ENCODE measurements around the gene NMS.
"Not testable (repeated sequence)": the region's sequence is repeated elsewhere in the genome, so short reads cannot be mapped to it uniquely, and the experiment has no call there.

The NMS gene, protein sequence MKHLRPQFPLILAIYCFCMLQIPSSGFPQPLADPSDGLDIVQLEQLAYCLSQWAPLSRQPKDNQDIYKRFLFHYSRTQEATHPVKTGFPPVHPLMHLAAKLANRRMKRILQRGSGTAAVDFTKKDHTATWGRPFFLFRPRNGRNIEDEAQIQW

DNA sequence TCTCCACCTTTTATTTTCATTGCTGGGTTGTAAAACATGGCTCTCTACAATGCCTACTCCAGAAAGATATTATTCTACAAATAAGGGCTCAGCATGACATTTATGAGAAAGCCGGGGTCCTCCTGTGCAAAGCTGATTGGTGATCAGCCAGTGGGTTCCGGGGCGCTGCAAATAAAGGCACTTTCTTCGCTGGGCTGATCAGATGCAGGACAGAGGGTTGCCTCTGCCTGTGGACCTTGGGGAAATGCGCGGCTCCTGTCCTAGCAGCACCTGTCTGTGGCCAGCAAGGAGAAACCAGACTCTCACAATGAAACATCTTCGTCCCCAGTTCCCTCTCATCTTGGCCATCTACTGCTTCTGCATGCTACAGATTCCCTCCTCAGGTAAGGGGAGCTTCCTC is at the start of gene NMS:
Gene NMS, plus strand, starts transcription at position 301 of the 400 bp plus-strand sequence. Its CDS starts 7 bp downstream, at position 308.
- DNase-seq: no peak

DNA sequence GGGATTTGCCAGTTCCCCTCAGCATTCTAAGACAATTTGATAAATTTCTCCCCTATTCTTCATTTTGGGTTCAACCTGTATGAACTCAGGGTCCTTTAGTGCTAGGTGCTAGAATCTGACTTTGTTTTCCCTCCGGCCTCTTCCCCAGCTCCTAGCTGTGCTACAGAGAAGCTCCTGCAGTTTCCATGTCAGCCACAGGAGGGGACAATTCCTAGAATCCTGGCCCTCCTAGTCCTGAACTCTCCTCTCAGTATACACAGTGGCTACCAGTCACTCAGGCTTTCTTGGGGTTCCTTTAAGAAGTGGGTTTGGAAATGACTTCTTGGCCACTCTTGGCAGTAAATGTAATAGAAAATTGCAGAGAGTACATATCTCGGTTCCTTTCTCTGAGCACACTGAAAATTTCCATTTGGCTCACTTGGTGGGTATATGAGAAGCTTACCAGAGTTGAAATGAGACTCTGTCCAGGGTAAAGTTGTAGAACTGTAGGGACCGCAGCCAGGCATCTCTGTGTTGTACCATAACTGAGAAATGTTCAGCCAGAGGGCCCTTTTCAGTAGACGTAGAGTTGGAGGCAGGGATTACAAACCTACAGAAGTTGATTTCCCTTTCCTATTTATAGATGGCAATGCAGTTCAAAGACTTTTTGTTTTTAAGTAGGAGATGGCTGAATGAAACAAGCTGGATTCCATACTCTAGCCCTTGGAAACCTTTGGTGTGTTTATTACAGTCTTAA is 47.8 kb upstream of the NMS start:
- DNase-seq: no peak

DNA sequence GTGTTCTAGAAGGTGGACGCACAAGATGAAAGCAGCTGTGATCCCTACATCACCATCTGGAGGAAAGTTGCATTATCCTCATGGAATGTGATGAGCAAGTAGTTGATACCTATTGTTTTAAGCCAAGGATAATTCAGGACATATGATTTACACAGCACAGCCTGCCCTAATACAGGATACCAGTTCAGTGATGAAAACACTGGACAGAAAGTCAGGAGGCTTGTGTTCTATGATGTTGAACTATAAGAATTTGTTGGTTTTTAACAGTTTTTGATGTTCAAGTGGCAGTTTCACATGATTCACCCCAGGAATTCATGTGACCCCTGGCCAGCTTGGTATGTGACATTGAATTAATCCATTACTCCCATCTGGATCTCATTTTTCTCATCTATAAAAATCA is 46.7 kb upstream of the NMS start:
- no peak for DNase-seq

DNA sequence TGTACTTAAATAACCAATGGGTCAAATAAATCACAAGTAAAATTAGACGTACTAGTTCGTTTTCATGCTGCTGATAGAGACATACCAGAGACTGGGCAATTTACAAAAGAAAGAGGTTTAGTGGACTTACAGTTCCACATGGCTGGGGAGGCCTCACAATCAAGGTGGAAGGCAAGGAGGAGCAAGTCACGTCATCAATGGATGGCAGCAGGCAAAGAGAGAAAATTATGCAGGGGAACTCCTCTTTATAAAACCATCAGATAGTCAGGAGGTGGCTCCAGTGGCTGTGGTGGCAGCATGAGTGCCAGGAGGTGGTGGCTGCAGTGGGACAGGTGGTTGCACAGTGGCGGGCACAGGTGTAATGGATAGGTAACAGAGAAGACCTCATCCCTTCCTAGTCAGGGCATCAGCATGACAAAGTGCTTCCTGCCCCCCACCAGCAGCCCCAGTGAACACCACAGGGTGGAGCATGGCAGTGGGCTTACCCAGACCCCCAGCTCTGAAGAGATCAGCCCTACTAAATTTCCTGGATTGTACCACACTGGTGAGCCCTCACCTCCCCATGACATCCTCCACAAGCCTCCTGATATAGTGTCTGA is 45.9 kb upstream of the NMS start:
- DNase-seq: no peak

DNA sequence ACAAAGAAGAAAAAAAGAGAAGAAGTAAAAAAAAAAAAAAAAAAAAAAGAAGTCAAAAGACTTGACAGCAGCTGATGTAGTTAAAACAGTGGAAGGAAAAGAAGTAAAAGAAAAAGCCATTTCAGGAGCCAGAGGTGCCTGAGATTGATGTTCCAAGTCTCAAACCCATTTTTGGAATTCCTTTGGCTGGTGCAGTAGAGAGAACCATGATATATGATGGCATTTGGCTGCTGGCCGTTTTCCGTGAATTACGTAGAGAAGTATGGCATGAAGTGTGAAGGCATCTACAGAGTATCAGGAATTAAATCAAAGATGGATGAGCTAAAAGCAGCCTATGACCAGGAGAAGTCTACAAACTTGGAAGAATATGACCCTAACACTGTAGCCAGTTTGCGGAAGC is 45.2 kb upstream of the NMS start:
- DNase-seq: no peak

DNA sequence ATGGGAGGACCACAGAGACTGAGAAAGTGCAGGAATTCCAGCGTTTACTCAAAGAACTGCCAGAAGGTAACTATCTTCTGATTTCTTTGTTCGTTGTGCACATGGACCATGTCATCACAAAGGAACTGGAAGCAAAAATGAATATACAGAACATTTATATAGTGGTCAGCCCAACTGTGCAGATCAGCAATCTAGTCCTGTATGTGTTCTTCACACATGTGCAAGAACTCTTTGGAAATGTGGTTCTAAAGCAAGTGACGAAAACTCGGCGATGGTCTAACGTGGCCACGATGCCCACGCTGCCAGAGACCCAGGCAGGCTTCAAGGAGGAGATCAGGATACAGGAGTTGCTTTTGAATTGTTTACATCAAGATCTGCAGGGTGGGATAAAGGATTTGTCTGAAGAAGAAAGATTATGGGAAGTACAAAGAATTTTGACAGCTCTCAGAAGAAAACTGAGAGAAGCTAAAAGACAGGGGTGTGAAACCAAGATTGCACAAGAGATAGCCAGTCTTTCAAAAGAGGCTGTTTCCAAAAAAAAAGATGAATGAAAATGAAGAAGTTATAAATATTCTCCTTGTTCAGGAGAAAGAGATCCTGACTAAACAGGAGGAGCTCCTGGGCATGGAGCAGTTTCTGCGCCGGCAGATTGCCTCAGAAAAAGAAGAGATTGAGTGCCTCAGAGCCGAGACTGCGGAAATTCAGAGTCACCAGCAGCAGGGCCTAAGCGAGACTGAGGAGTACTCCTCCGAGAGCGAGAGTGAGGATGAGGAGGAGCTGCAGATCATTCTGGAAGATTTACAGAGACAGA is 44.5 kb upstream of the NMS start:
- DNase-seq: no peak

DNA sequence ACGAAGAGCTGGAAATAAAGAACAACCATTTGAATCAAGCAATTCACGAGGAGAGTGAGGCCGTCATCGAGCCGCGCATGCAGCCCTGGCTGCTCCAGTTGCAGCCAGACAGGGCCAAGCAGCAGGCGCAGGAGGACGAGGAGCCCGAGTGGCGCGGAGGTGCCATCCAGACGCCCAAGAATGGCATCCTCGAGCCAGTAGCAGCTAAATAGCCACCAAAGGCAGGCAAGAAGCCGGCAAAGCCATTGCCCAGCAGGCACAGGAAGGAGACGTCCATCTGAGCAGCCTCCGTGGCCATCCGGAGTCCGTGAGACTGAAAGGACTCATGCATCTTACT is 43.9 kb upstream of the NMS start:
- DNase-seq: no peak

DNA sequence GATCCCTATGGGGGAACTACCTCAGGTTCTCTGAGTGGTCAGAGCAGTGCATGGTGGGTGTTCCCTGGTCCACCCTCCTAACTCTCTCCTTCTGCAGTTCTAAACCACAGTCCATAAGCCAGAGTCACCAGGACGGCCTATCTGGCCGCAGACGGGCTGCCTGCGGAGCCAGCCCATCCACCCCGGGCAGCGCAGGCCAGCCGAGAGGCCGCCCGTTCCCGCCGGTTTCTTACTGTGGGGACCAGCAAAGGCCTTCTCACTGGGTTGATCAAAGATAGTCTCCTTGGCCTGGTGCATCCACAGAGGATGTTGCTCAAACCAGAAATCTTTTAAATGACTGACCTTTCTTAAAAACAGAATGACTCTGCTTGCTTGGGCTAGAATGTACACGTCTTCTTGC is 43.2 kb upstream of the NMS start:
- DNase-seq: no peak

DNA sequence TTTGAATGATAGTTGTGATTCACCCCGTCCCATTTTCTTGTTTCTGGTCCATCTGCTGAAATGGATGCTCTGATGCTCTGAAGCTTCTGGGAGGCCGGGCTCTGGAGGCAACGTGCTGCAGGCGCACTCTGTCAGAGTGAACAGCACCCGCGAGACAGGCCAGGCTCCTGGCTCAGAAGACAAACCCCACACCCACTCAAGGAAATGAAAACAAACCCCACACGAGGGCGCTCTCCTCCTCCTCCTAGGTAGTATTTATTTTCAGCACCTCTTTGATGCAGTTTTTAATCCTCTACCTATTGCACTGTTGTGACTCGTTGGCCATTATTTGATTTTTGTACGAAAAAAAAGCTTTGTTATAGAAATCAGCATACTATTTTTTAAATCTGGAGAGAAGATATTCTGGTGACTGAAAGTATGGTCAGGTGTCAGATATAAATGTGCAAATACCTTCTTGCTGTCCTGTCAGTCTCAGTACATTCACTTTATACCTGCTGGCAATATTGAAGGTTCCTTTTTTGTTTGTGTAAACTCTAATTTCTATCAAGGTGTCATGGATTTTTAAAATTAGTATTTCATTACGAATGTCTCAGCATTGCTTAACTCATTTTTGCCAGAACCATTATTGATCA is 42.5 kb upstream of the NMS start:
- peak; percentile 51 to 52 for DNase-seq

DNA sequence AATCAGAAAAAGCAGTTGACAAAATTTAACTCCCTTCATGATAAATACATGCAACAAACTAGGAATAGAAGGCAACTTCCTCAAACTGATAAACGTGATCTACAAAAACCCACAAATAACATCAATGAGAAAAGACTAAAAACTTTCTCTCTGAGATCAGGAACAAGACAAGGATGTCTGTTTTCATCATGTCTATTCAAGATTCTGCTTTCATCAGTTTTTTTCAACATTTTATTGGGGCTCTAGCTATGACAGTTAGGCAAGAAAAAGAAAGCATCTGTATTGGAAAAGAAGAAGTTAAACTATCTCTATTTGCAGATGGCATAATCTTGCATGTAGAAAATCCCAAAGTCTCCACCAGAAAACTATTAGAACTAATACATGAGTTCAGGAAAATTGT is 40.6 kb upstream of the NMS start:
- no peak for DNase-seq

DNA sequence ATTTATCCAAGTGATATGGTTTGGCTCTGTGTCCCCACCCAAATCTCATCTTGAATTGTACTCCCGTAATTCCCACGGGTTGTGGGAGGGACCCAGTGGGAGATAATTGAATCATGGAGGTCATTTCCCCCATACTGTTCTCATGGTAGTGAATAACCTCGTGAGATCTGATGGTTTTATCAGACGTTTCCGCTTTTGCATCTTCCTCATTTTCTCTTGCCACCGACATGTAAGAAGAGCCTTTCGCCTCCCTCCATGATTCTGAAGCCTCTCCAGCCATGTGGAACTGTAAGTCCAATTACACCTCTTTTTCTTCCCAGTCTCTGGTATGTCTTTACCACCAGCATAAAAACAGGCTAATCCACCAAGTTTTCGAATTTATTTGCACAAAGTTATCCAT is 32.5 kb upstream of the NMS start:
- no peak for DNase-seq

DNA sequence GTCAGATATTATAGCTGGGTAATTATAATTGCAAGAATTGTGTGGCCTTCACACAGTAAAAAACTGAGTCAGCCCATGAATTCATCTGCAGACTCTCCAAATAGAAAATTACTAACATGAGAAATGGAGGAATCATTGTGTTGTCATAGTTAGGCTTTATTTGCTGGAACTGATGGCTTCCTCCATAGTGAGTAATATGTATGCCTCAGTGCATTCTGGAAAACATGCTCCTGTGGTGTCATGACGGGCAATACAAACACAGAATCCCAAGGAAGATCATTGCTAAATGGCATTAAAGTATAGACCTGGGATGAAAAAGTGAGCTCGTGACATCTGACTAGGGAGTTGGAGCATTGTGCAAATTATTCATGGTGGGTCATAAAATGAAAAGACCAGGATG is 23.6 kb upstream of the NMS start:
- no peak for DNase-seq

DNA sequence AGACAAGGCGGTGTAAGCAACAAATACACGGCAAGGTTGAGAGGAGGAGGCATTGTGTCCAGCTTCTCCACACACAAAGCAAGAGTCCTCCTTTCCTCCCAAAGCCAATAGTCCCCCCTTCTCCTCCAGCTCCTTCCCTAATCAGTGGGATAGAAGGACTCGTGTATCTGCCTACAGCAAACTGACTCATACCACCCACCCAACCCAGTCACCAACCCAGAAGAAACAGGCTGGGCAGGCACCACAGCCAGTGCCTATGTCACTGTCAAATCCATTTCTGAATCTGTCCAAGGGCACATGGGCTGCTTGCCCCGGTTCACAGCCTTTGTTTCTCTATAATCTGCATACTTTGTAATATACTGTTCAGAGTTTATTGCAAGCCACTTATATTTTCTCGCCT is 19.2 kb upstream of the NMS start:
- no peak for DNase-seq

DNA sequence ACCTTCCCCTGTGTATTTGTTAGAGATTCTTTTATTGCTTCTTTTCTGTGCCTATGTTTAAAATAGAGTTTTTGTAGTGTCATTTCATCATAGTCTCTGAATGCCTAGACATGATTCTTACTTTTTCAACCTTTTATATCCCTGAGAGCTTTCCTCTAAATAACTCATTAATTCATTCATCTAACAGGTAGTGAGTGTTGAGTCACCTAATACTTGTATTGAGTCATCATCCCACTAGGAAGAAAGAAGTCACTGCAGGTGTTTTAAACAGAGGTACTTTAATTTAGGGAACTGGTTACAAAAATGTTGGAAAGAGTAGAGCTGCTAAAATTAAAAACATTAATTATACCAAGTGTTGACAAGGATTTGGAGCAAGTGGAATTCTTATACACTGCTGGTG is 18.5 kb upstream of the NMS start:
- no peak for DNase-seq

DNA sequence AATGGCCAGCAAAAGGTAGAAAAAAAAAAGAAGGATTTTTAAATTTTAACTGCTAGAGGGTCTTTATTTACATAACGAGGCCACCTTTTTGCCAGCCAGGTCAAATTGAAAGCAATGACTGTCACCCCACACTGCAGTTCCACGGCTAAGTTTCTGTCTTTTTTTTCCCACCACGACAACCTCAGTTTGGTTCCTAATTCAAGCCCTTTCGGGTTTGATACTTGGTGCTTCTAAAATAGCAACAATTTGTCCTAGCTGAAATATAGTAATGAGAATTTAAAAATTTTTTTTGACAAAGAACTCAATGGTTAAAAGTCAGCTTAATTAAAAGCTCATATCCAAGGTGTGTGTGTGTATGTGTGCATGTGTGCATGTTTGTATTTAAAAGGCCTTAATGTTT is 16.4 kb upstream of the NMS start:
- DNase-seq: no peak

DNA sequence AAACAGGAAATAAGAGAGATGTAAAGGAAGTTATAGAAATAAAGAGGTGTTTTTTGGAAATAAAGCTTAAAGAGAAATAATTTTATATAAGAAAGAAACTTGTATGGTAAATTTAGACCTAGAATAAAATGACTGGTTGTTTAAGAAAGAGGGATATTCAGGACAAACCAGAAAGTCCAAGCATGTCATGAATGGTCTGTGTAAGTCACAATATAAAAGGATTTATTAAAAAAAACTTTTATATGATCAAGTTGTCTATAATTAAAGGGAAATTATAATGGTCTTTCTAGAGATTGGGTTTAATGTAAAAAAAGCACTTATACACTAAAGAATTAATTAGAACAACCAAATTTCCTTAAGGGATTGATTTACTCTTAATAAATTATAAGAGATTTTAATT is 13.9 kb upstream of the NMS start:
- not testable (repeated sequence) for DNase-seq

DNA sequence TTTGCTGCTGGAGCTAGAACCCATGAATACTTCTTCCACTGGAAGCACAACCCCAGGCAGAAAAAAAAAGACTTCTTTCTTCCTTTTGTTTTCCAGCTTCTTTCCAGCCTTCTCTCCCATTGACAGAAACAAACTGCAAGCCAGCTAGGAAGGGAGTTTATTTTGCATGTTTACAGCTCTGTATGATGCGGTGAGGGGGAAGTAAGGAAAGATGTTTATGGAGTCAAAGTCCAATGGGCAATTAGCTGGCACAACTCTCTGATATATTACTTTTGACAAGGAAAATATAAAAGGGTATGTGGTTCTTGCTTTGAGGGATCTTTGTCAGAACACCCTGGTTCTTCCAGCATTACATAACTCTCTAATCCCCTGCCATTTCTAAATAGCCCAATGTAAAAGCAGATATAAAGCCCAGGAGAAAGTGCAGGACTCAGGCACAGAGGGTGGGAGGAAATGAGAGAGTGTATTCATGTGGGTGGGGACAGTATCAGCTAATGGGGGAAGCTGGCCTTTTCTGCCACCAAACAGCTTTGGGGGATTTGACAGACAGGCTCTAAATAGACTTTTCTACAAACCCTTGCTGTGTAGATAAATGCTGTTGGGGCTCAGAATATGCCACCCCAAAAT is 9.3 kb upstream of the NMS start:
- DNase-seq: no peak

DNA sequence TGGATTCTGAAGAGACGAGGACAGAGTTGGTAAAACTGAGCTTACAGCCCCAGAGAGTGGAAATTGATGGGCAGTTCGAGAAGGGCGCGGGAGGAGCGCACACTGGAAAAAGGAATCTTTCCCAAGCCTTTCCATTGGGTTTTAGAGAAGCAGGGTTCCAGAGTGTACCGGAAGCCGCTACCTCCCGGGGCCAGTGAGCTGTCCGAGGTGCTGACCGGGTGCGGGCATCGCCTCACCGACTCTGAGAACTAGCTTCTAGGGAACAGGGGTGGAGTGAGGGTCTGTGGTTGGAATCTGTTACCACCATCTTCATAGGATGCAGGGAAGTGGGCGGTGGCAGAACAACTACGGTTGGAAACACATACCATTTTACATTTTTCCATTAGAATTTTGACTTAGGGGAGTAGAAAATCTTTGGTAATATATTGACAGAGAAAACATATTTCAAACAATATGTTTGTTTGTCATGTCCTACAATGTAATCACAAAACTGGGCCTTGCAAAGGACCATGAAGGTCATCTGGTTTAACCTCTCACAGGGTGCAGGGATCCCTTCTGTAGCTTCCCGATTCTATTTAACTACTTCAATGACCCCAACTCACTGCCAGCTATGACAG is 724 bp downstream of the NMS start:
- DNase-seq: no peak

DNA sequence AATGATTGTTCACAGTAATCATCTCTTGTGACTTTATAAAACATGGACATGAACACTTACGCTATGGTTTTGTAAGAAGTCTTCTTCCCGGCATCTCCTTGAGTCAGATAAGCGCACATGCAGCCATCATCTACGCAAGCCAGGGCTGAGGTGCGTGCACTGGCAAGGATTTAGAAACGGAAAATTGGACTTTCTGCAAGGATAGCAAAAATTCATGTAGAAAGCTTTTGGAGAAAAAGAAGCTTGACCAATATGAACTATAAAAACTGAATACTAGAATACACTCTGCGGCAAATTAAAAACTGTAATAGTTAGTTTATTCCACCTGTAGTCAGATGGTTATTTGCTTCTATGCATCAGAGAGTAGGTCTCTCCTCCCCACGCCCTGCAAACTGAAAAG is 6.3 kb downstream of the NMS start:
- no peak for DNase-seq

DNA sequence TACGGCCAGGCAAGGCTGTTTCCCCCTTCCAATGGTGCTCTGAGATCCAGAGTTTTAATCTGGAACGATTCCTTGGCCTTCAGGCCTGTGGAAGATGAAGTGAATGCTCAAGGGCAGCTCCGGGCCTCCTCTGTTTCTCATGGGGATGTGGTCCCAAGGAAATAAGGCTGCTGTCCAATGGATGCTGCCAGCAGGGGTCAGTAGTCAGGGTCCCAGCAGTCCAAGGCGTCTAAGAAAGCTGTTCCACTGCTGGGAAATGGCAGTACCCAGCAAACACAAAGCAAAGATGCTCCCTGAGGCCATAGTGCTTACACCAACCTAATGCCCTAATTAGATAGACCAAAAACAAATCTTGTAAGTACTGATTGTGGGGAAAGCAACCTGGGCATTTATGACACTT is 12.5 kb downstream of the NMS start:
- no peak for DNase-seq

DNA sequence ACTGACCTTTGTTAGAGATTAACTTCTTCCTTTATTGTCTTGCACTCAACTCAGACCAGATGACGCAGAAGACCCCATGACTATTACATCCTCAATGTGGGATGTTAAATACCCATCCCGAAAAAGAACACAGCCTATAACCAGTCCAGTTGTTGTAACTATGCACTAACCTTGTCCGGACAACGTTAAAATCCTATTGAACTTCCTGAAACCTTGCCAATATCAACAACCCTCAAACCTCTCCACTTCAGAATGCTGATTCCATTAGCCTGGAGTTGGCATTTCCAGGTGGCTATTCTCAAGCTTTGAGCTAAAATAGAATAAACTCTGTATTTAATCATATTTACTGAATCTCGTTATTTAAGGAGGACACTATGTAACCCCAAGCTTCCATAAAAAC is 13.6 kb downstream of the NMS start:
- no peak for DNase-seq

DNA sequence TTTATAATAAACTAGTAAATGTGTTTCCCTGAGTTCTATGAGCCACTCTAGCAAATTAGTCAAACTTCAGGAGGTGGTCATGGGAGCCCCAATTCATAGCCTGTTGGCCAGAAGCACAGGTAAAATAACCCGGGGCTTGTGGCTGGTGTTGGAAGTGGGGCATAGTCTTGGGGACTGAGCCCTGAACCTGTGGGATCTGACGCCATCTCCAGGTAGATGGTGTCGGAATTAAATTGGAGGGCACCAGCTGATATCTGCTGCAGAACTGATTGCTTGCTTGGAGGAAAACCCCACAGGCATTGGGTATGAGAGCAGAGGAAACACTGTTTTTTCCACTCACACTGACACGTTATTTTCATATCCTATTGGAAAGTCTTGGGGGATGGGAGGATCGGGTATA is 14.1 kb downstream of the NMS start:
- DNase-seq: no peak

DNA sequence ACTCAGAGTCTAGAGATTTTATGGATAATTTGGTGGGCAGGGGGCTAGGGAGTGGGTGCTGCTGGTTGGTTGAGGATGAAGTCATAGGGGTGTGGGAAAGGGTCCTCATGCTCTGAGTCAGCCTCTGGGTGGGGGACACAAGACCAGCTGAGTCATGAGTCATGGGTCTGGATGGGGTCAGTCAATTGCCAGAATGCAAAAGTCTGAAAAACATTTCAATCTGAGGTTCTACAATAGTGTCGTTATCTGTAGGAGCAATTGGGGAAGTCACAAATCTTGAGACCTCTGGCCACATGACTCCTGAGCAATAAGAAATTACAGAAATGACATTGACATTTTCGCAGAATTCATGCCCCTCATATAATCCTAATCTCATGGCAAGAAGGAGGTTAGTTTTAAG is 15.1 kb downstream of the NMS start:
- no peak for DNase-seq
